Neuronal stem cell (in vitro differentiated cells): Measurements from ENCODE around the gene COX19.

Source experiments
- DNase-seq: peaks from one replicate; pipeline ENCODE4 v3.0.0-alpha.2; 2013; ENCODE audit warnings: low spot score
- H2AFZ ChIP-seq: one replicate; pipeline ENCODE4 v1.6.1; 2013; ENCODE audit warnings: mild to moderate bottlenecking, low read length, inconsistent platforms
- H2AK5ac ChIP-seq: 2 replicates; pipeline ENCODE4 v1.6.1; 2013; ENCODE audit warnings: low read depth, mild to moderate bottlenecking, inconsistent platforms, low read length, moderate library complexity, mixed read lengths
- H2BK120ac ChIP-seq: 2 replicates; pipeline ENCODE4 v1.6.1; 2013; ENCODE audit warnings: low read depth, mild to moderate bottlenecking, inconsistent platforms, low read length, moderate library complexity, mixed read lengths
- H2BK12ac ChIP-seq: one replicate; pipeline ENCODE4 v1.6.1; 2013; ENCODE audit warnings: low read length, inconsistent platforms
- H2BK15ac ChIP-seq: 2 replicates; pipeline ENCODE4 v1.6.1; 2013; ENCODE audit warnings: mild to moderate bottlenecking, low read length, inconsistent platforms, mixed read lengths
- H2BK5ac ChIP-seq: one replicate; pipeline ENCODE4 v1.6.1; 2013; ENCODE audit warnings: inconsistent platforms, mild to moderate bottlenecking, low read length, moderate library complexity
- H3K14ac ChIP-seq: one replicate; pipeline ENCODE4 v1.6.1; 2013; ENCODE audit warnings: low read length, inconsistent platforms
- H3K18ac ChIP-seq: 2 replicates; pipeline ENCODE4 v1.6.1; 2013; ENCODE audit warnings: low read length, inconsistent platforms
- H3K23ac ChIP-seq: 2 replicates; pipeline ENCODE4 v1.6.1; 2013; ENCODE audit warnings: low read depth, mild to moderate bottlenecking, mixed read lengths, low read length, inconsistent platforms; ENCODE audit not compliant: poor library complexity
- H3K27ac ChIP-seq: replicated peaks from 3 replicates; pipeline ENCODE4 v1.5.1; 2013; ENCODE audit warnings: low read length, inconsistent platforms
- H3K27me3 ChIP-seq, 3 experiments: 2 replicates each; pipeline ENCODE4 v1.6.1; 2013; ENCODE audit warnings: low read length in 3 of 3, mild to moderate bottlenecking in 2 of 3, inconsistent platforms in 1 of 3, low read depth in 1 of 3, mixed read lengths in 1 of 3, moderate library complexity in 1 of 3; ENCODE audit not compliant: control insufficient read depth in 3 of 3, insufficient read depth in 3 of 3
- H3K36me3 ChIP-seq, 2 donors: replicated peaks in 1 of 2; 2 replicates each; pipeline ENCODE4 v1.6.1; 2013; ENCODE audit warnings: low read length in 2 of 2; ENCODE audit not compliant: control insufficient read depth in 2 of 2, insufficient read depth in 2 of 2
- H3K4ac ChIP-seq: 2 replicates; pipeline ENCODE4 v1.6.1; 2013; ENCODE audit warnings: inconsistent platforms, mild to moderate bottlenecking, low read length, moderate library complexity
- H3K4me1 ChIP-seq, 2 donors: 1 replicate in 1 of 2; 2 replicates in 1 of 2; pipeline ENCODE4 v1.6.1; 2013; ENCODE audit warnings: low read length in 2 of 2, low read depth in 1 of 2; ENCODE audit not compliant: control insufficient read depth in 2 of 2, insufficient read depth in 1 of 2
- H3K4me2 ChIP-seq: one replicate; pipeline ENCODE4 v1.6.1; 2013; ENCODE audit warnings: mild to moderate bottlenecking, low read length, inconsistent platforms; ENCODE audit not compliant: insufficient read depth, poor library complexity, severe bottlenecking
- H3K4me3 ChIP-seq, 2 donors: 2 replicates each; pipeline ENCODE4 v1.5.1; 2013; ENCODE audit warnings: low read length in 2 of 2, mild to moderate bottlenecking in 2 of 2, inconsistent platforms in 1 of 2, moderate library complexity in 1 of 2
- H3K79me1 ChIP-seq: one replicate; pipeline ENCODE4 v1.6.1; 2013; ENCODE audit warnings: low read depth, mild to moderate bottlenecking, inconsistent platforms, low read length, moderate library complexity
- H3K9ac ChIP-seq: one replicate; pipeline ENCODE4 v1.6.1; 2013; ENCODE audit warnings: mild to moderate bottlenecking, low read depth, low read length, inconsistent platforms; ENCODE audit not compliant: poor library complexity
- H3K9me3 ChIP-seq, 2 donors: replicated peaks in 1 of 2; 2 replicates each; pipeline versions ENCODE3 to v1.6.1; 2013; ENCODE audit warnings: low read length in 2 of 2, mild to moderate bottlenecking in 2 of 2, inconsistent platforms in 1 of 2, low read depth in 1 of 2, mixed read lengths in 1 of 2, moderate library complexity in 1 of 2; ENCODE audit not compliant: control insufficient read depth in 2 of 2, insufficient read depth in 1 of 2
- H4K8ac ChIP-seq: one replicate; pipeline ENCODE4 v1.6.1; 2013; ENCODE audit warnings: low read depth, mild to moderate bottlenecking, inconsistent platforms, low read length, moderate library complexity
- H4K91ac ChIP-seq: one replicate; pipeline ENCODE4 v1.6.1; 2013; ENCODE audit warnings: low read length, low read depth, mild to moderate bottlenecking, inconsistent platforms; ENCODE audit not compliant: poor library complexity
- WGBS, 2 donors: extraction: QIAGEN DNeasy Blood & Tissue Kit; methylation state at CpG; one replicate each; pipeline ENCODE4 v1.1.7; 2013; ENCODE audit warnings: missing lambda C conversion rate in 2 of 2, mixed read lengths in 1 of 2; ENCODE audit not compliant: insufficient read length in 2 of 2, insufficient replicate concordance in 1 of 2; ENCODE audit errors: extremely low coverage in 2 of 2; 5-methylcytosine and 5-hydroxymethylcytosine counted together

Gene COX19

DNA sequence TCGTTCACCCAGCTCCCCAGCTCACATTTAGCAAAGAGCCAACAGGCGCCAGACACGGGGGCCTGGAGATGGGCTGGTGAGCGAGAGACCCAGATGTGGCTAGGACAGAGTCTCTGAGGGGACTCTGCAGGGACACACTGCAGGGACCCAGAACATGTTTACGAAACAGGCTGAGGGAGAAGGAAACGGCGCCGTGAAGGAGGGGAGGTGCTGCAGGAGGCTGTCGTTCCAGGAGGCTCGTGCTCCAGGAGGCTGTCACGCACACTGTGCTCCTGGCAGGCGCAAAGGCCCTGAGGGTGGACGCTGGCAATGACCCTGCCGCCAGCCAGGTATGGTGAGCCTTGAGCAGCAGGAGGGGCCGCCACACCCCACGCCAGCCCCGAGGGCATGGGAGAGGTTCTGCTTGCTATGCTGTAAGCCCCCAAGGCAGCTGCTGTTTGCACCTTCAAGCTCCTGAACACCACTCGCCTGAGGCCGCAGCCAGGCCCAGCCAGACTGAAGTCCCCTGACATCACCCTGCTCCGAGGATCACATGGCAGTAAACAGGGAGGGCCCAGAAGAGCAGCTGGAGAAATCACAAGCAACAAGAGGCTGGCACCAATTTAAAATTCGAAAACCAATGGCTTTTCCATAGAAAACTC lies 48.2 kb downstream of the COX19 start:
- Histone ChIP-seq H3K23ac (peak overlapping the region; percentile 80), H2BK120ac (no peak overlapping the region), H2AK5ac (no peak overlapping the region), H2BK5ac (no peak overlapping the region), H3K36me3 (no peaks in the 10 kb centered on the region), H2BK15ac (no peak overlapping the region), H4K8ac (no peak overlapping the region), H3K14ac (no peak overlapping the region), H4K91ac (no peak overlapping the region), H2BK12ac (no peak overlapping the region), H3K27me3 (peaks cover 0 to 13% (median 0%) of the 10 kb centered on the region in 3 experiments), H3K27ac (no peak overlapping the region), H3K79me1 (no peaks in the 10 kb centered on the region), H3K9me3 (no peaks in the 10 kb centered on the region), H2AFZ (no peak overlapping the region), H3K9ac (no peak overlapping the region), H3K4me2 (no peak overlapping the region), H3K4ac (no peak overlapping the region), H3K4me1 (peaks cover 7 to 11% of the 10 kb centered on the region in 2 donors), H3K18ac (no peak overlapping the region), H3K4me3 (peak overlapping the region in 1 of 2 donors; percentile 6)
- DNase-seq, result no peak
- WGBS, 2 donors, result no CpG with 5 or more reads among the region's 21 CpGs

DNA sequence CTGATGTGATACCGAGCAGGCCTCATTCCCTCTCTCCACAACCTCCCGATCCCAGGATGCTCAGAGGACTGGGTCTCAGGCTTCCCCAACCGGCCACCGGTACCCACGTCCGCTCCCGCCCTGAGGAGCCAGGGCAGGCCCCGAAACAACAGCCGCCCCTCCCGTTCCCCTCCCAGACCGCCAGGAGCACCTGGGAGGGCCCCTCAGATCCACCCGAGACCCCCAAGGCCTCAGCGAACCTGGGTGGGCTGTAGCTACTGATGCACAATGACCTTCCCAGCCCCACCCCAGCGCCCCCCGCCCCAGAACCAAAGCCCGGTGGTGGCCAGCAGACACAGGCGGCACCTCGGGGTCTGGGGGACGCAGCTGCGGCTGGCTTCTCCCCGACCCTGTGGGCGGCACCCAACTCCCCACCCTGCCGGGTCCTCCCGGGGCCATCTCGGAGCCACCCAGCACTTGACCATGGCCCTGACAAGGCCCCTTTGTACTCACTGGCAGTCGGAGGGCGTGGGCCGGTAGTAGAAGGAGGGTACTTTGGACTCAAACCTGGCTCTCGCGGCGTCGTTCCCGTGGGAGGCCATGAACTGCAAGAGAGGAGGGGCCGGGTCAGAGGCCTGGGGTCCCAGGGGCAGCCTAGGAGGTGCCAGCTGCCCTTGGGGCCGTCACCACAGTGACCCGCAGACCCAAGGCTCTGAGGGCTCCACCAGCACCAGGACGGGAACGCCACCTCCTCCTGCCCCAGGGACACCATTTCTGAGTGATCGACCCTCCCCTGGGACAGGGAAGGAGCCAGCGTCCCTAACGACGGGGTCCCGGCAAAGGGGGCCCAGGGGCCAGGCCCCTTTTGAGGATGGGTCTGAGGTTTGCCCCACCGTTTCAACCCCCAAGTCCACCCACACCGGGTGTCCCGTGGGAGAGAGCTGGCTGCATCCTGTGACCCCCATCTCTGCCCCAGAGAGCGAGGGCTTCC lies 49.0 kb downstream of the COX19 start:
- no CpG with 5 or more reads among the region's 47 CpGs for WGBS, 2 donors
- no peak overlapping the region for H3K27ac ChIP-seq
- DNase-seq, result no peak
- H3K9ac ChIP-seq, result no peak overlapping the region
- no peaks in the 10 kb centered on the region for H3K79me1 ChIP-seq
- peak overlapping the region; percentile 82 for H2BK5ac ChIP-seq
- no peak overlapping the region for H4K91ac ChIP-seq
- H3K4me1 ChIP-seq, result peaks cover 7 to 11% of the 10 kb centered on the region in 2 donors
- peak overlapping the region; percentile 52 for H2AK5ac ChIP-seq
- H3K4me3 ChIP-seq, result no peak overlapping the region
- no peak overlapping the region for H2BK120ac ChIP-seq
- H2BK15ac ChIP-seq, result peak overlapping the region; percentile 43
- peak overlapping the region; percentile 80 for H3K23ac ChIP-seq
- no peaks in the 10 kb centered on the region for H3K9me3 ChIP-seq
- H3K4me2 ChIP-seq, result no peak overlapping the region
- H3K4ac ChIP-seq, result no peak overlapping the region
- no peaks in the 10 kb centered on the region for H3K36me3 ChIP-seq
- no peak overlapping the region for H4K8ac ChIP-seq
- H3K18ac ChIP-seq, result peak overlapping the region; percentile 57
- H3K27me3 ChIP-seq, result peaks cover 0 to 13% (median 0%) of the 10 kb centered on the region in 3 experiments
- no peak overlapping the region for H2BK12ac ChIP-seq
- peak overlapping the region; percentile 71 for H3K14ac ChIP-seq
- H2AFZ ChIP-seq, result peak overlapping the region; percentile 22

DNA sequence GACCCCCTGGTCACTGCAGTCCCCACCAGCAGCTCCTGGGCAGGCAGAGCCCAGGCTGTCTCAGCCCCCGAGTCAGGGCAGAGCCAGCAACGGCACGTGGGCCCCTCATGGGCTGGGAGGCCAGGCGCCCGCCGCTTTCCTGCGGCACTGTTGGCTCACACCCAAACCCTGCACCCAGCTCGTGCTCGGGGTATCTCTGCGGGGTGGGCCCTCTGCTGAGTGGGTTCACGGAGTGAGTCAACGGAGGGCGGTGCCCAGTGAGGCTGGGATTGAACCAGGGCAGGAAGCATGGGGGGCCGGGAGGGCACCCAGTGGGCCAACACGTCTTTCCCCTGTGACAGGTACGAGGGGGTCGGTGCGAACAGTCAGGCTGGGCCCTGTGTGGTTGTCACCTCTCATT lies 49.7 kb downstream of the COX19 start:
- H3K18ac ChIP-seq, result peak overlapping the region; percentile 8
- no peak overlapping the region for H2BK12ac ChIP-seq
- H3K36me3 ChIP-seq, result no peaks in the 10 kb centered on the region
- H2BK15ac ChIP-seq, result peak overlapping the region; percentile 43
- no peak overlapping the region for H3K27ac ChIP-seq
- DNase-seq, result no peak
- H2BK5ac ChIP-seq, result peak overlapping the region; percentile 82
- peak overlapping the region; percentile 53 for H4K91ac ChIP-seq
- no peak overlapping the region for H3K23ac ChIP-seq
- no peak overlapping the region for H3K4me3 ChIP-seq
- no peak overlapping the region for H3K4me2 ChIP-seq
- no peak overlapping the region for H3K4ac ChIP-seq
- no peak overlapping the region for H3K9ac ChIP-seq
- H3K4me1 ChIP-seq, result peaks cover 7 to 11% of the 10 kb centered on the region in 2 donors
- peaks cover 0 to 9% (median 0%) of the 10 kb centered on the region in 3 experiments for H3K27me3 ChIP-seq
- peak overlapping the region; percentile 71 for H3K14ac ChIP-seq
- H2BK120ac ChIP-seq, result no peak overlapping the region
- no peaks in the 10 kb centered on the region for H3K79me1 ChIP-seq
- no peak overlapping the region for H2AFZ ChIP-seq
- no peaks in the 10 kb centered on the region for H3K9me3 ChIP-seq
- peak overlapping the region; percentile 52 for H2AK5ac ChIP-seq
- WGBS, 2 donors, result no CpG with 5 or more reads among the region's 18 CpGs
- H4K8ac ChIP-seq, result no peak overlapping the region
